Dendritic cell treated with granulocyte-macrophage colony-stimulating factor and Interleukin-4, amounts not matched to agents 40 ng/mL and 50 ng/mL, for 4 days (primary cell): ENCODE results near the gene SLC13A2.
"Not testable (repeated sequence)": the region's sequence is repeated elsewhere in the genome, so short reads cannot be mapped to it uniquely, and the experiment has no call there.

ENCODE experiments used
- H3K27ac Mint-ChIP-seq: one replicate; pipeline ENCODE4 v1.8.0; 2022; ENCODE audit warnings: mild to moderate bottlenecking, mixed read lengths
- H3K27me3 Mint-ChIP-seq: one replicate; pipeline ENCODE4 v1.8.0; 2022; ENCODE audit warnings: mild to moderate bottlenecking, mixed read lengths
- H3K36me3 Mint-ChIP-seq: one replicate; pipeline ENCODE4 v1.8.0; 2022; ENCODE audit warnings: low read depth, mixed read lengths
- H3K4me1 Mint-ChIP-seq: one replicate; pipeline ENCODE4 v1.8.0; 2022; ENCODE audit warnings: low read depth, mixed read lengths
- H3K4me3 Mint-ChIP-seq: one replicate; pipeline ENCODE4 v1.8.0; 2022; ENCODE audit warnings: mild to moderate bottlenecking, moderate library complexity, mixed read lengths
- H3K9me3 Mint-ChIP-seq: one replicate; pipeline ENCODE4 v1.8.0; 2022; ENCODE audit warnings: mixed read lengths
- intact Hi-C: fragments of 100-400 bp; cut with micrococcal nuclease; formaldehyde crosslinking; loops from one replicate; pipeline ENCODE4 v1.15.0; 2022

SLC13A2 gene

DNA sequence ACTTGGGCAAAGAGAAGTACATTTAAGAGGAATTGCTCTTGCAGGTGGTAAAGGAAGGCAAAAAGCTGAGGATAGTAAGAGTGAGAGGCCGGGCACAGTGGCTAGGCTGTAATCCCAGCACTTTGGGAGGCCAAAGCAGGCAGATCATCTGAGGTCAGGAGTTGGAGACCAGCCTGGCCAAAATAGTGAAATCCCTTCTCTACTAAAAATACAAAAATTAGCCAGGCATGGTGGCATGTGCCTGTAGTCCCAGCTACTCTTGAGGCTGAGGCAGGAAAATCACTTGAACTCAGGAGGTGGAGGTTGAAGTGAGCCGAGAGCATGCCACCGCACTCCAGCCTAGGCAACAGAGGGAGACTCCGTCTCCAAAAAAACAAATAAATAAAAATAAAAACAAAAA is 48.8 kb downstream of the SLC13A2 start:
- H3K4me1 Mint-ChIP-seq, result peaks cover 27% of the 10 kb centered on the region
- H3K9me3 Mint-ChIP-seq, H3K36me3 Mint-ChIP-seq, intact Hi-C loops, H3K4me3 Mint-ChIP-seq, H3K27ac Mint-ChIP-seq: not testable (repeated sequence)
- H3K27me3 Mint-ChIP-seq, result peaks cover 14% of the 10 kb centered on the region

DNA sequence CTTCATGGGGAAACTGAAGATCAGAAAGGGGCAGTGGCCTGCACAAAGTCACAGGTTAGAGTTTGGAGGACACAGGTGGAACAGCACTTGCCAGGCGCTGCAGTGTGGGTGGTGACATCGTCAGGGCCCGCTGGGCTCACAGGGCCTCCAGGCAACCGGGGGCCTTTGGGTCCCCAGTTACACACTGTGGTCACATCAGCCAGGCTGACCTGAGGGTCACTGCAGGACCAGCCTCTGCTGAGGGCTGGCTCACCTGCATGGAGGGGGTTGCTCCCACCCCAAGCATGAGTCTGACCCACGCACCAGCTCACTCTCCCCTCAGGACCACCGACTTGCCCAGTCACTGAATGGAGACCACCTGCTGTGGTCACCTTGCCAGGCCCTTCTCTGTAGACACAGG is 49.7 kb downstream of the SLC13A2 start:
- Mint-ChIP-seq H3K27ac (no peak overlapping the region), H3K4me3 (no peak overlapping the region), H3K4me1 (peaks cover 28% of the 10 kb centered on the region), H3K27me3 (peaks cover 13% of the 10 kb centered on the region), H3K9me3 (no peaks in the 10 kb centered on the region), H3K36me3 (no peaks in the 10 kb centered on the region)
- intact Hi-C loops, result no loop called here

DNA sequence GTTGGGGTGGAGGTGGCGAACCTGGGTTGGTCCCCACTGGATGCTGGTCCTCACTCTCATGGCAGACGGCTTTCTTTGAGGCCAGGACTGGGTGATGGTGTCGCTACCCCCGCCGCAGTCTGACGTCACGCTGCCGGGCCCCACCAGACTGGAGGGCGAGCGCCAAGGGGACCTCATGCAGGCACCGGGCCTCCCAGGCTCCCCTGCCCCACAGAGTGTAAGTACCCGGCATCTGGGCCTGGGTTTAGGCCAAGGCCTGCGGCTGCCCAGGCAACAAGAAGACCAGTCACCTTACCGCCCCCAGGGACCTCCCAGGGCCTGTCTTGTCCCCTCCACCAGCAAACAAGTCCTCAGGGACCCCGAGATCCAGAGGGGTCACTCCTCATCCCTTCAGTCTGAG is 50.4 kb downstream of the SLC13A2 start:
- Mint-ChIP-seq H3K36me3 (no peaks in the 10 kb centered on the region), H3K27me3 (peaks cover 9% of the 10 kb centered on the region), H3K4me3 (no peak overlapping the region), H3K9me3 (no peaks in the 10 kb centered on the region), H3K27ac (no peak overlapping the region), H3K4me1 (peaks cover 21% of the 10 kb centered on the region)
- intact Hi-C loops, result no loop called here

DNA sequence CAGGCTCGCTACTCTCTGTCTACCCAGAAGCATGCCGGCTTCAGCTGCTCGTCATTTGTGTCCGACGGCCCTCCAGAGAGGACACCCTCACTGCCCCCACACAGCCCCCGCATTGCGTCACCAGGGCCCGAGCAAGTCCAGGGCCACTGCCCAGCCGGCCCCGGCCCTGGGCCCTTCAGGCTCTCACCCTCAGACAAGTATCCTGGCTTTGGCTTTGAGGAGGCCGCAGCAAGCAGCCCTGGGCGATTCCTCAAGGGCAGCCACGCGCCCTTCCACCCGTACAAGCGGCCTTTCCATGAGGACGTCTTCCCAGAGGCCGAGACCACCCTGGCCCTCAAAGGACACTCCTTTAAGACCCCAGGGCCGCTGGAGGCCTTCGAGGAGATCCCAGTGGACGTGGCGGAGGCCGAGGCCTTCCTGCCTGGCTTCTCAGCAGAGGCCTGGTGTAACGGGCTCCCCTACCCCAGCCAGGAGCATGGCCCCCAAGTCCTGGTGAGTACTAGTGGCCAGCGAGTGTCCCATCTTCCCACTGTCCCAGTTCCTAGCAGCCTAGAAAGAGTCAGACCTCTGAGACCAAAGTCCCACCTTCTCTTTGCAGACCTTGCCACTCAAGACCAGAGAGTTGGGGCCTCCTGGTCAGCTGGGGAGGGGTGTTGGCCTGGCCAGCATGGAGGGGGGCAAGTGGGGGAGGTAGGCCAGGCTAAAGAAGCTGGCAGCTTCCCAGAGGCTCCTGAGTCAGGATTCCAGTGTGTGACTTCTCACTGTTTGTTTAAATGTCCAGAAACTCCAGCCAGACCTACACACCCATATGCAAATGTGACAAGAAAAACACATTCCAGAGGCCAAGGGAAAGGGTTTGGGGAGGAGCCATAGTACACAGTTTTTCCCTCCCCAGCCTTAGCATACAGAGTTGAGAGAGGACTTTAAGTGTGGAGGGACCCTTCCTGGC is 51.3 kb downstream of the SLC13A2 start:
- Mint-ChIP-seq H3K9me3 (no peaks in the 10 kb centered on the region), H3K27me3 (peaks cover 3% of the 10 kb centered on the region), H3K4me1 (peaks cover 13% of the 10 kb centered on the region), H3K4me3 (no peak overlapping the region), H3K27ac (no peak overlapping the region), H3K36me3 (no peaks in the 10 kb centered on the region)
- intact Hi-C loops, result no loop called here

DNA sequence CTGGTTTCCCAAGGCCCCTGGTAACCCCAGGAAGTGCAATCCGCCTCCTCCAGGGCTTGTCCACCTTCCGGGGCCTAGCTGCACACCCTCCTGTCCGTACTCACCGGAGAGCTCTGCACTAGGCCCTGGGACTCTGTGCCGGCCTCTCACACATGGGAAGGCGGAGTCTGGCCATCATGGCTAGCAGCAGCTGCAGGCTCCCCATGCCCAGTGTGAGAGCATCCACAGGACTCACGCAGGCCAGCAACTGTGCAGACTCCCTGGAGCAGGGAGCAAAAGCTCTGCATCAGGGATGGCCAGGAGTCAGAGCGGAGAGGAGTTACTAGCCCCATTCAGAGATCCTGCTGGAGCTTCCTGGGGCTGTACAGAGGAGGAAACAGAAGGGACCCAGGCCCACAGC is 52.9 kb downstream of the SLC13A2 start:
- Mint-ChIP-seq H3K27me3 (peaks cover 8% of the 10 kb centered on the region), H3K4me3 (no peak overlapping the region), H3K36me3 (no peaks in the 10 kb centered on the region), H3K4me1 (peaks cover 13% of the 10 kb centered on the region), H3K27ac (no peak overlapping the region), H3K9me3 (no peaks in the 10 kb centered on the region)
- intact Hi-C loops, result no loop called here

DNA sequence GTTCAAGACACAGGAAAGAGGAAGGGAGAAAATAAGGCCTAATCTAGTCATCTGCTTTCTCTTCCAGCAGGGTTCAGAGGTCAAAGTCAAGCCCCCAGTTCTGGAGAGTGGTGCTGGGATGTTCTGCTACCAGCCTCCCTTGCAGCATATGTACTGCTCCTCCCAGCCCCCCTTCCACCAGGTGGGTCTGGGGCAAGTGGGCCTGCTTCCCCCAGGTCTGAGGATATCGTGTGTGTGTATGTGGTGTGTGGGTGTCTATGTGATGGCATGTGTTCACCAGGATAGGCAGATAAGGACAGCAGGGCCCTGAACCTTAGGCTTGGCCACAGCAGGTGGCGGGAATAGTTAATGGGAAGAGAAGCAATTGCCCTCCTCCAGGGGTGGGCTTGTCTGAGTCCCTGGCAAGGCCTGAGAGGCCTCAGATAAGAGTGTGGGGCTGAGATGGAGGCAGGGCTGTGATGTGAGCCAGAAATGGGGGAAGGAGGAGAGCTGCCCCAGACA is 53.8 kb downstream of the SLC13A2 start:
- intact Hi-C loops, result no loop called here
- no peaks in the 10 kb centered on the region for H3K36me3 Mint-ChIP-seq
- peak overlapping the region; percentile 26 for H3K27ac Mint-ChIP-seq
- H3K4me1 Mint-ChIP-seq, result peaks cover 13% of the 10 kb centered on the region
- H3K27me3 Mint-ChIP-seq, result peaks cover 12% of the 10 kb centered on the region
- H3K9me3 Mint-ChIP-seq, result no peaks in the 10 kb centered on the region
- no peak overlapping the region for H3K4me3 Mint-ChIP-seq

DNA sequence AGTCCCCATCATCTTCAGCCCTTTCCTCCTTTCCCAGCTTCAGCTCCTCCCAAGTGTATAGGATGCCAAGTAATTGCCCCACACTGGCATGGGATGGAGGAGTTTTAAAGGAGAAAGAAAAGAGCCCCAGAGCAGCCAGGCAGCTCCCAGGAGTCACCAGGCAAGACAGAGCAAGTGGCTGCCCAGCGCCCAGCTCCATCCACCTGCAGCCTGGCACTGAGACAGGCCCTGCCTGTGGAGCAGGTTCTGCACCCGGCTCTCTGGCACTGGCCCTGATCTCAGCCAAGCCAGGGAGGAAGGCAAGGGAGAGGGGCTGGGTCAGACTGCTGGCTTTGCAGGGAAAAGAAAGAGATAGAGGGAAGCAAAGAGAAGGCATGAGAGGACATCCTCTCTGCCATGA is 54.4 kb downstream of the SLC13A2 start:
- Mint-ChIP-seq H3K4me1 (peaks cover 18% of the 10 kb centered on the region), H3K4me3 (no peak overlapping the region), H3K9me3 (no peaks in the 10 kb centered on the region), H3K27me3 (peaks cover 12% of the 10 kb centered on the region), H3K27ac (no peak overlapping the region), H3K36me3 (no peaks in the 10 kb centered on the region)
- intact Hi-C loops, result no loop called here

DNA sequence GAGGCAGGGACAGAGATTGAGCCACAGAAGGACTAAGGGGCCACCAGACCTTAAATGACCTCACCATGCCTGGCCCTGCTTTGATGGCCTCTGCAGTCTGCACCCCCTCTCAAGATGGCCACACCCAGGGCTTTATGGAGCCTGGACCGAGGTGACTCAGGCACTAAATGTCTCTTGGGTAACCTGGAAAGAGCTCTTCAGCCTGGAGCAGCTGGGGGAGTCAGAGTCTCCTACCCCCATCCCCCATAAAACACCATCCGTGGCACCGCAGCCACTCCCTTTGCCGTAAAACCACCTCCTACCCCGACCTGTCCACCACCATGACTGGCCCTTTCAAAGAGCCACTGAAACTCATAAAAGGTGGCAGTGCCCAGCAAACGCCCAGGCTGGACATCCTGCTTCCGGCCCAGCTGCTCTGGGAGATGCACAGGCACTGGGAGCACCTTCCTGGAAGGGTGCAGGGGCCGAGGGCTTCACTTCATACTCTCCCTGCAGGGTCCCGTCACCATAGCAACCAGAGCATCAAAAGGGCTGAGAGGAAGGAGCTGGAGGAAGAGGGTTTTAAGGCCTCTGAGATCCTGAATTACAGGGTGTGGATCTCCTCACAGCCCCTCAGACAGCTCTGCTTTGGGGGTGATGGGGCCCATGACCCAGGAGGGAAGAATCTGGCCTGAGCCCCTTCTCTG is 55.0 kb downstream of the SLC13A2 start:
- peaks cover 18% of the 10 kb centered on the region for H3K4me1 Mint-ChIP-seq
- no peak overlapping the region for H3K27ac Mint-ChIP-seq
- H3K4me3 Mint-ChIP-seq, result no peak overlapping the region
- no peaks in the 10 kb centered on the region for H3K9me3 Mint-ChIP-seq
- peaks cover 12% of the 10 kb centered on the region for H3K27me3 Mint-ChIP-seq
- intact Hi-C loops, result no loop called here
- H3K36me3 Mint-ChIP-seq, result no peaks in the 10 kb centered on the region

DNA sequence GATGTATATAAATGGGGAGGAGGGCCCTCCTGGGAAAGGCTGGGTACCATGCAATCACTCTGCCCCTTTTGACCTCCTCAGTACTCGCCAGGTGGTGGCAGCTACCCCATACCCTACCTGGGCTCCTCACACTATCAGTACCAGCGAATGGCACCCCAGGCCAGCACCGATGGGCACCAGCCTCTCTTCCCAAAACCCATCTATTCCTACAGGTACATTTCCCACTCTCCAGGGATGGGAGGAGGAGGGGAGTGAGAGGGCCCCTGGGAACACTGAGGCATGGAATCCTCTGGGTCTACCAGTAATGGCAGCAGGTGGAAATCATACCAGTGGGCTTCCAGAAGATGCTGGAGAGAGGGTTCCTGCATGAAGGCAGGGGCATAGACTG is 55.6 kb downstream of the SLC13A2 start:
- intact Hi-C loops, result no loop called here
- no peak overlapping the region for H3K4me3 Mint-ChIP-seq
- no peak overlapping the region for H3K27ac Mint-ChIP-seq

DNA sequence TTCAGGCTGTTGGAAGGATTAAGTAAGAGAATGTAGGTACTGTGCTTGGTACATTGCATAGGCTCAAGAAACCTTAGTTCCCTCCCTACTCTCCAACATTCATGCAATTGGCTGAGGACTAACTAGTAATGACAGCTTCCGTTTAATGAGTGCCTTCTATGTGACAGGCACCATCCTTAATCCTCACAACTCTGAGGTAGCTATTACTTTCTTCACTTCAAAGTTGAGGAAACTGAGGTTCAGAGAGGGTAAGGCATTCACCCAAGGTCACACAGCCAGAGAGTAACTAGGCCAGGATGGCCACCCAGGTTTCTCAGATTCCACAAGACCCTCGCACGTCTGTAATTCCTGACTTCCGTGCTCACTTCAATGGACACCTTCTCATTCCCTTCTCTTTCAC is 56.8 kb downstream of the SLC13A2 start:
- Mint-ChIP-seq H3K36me3 (no peaks in the 10 kb centered on the region), H3K4me1 (peaks cover 18% of the 10 kb centered on the region), H3K27me3 (peaks cover 15% of the 10 kb centered on the region), H3K27ac (no peak overlapping the region), H3K4me3 (no peak overlapping the region), H3K9me3 (no peaks in the 10 kb centered on the region)
- intact Hi-C loops, result no loop called here

More for the DNA sequence above, 55.6 kb downstream of the SLC13A2 start:
- H3K36me3 Mint-ChIP-seq, result no peaks in the 10 kb centered on the region
- peaks cover 12% of the 10 kb centered on the region for H3K27me3 Mint-ChIP-seq
- no peaks in the 10 kb centered on the region for H3K9me3 Mint-ChIP-seq
- peaks cover 18% of the 10 kb centered on the region for H3K4me1 Mint-ChIP-seq

DNA sequence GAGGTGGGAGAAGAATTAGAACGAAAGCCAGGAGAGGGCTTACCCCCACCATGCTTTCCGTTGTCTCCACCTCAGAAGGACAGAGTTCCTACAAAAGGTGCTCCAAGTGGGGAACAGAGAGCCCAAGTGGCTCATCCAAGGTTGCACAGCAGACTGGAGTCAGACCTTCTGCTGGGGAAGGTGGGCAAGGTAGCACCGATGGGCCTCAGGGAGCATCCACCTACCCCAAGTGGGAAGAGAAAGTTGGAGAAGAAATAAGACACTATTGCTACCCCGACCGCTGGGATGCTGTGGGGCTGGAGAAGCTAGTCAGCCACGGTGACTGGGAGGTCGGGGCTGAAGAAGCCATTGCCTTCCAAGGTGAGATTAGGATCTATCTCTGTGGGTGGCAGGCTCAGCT is 57.5 kb downstream of the SLC13A2 start:
- Mint-ChIP-seq H3K4me1 (peaks cover 18% of the 10 kb centered on the region), H3K27ac (no peak overlapping the region), H3K4me3 (no peak overlapping the region), H3K9me3 (no peaks in the 10 kb centered on the region), H3K36me3 (no peaks in the 10 kb centered on the region), H3K27me3 (peaks cover 15% of the 10 kb centered on the region)
- intact Hi-C loops, result no loop called here

DNA sequence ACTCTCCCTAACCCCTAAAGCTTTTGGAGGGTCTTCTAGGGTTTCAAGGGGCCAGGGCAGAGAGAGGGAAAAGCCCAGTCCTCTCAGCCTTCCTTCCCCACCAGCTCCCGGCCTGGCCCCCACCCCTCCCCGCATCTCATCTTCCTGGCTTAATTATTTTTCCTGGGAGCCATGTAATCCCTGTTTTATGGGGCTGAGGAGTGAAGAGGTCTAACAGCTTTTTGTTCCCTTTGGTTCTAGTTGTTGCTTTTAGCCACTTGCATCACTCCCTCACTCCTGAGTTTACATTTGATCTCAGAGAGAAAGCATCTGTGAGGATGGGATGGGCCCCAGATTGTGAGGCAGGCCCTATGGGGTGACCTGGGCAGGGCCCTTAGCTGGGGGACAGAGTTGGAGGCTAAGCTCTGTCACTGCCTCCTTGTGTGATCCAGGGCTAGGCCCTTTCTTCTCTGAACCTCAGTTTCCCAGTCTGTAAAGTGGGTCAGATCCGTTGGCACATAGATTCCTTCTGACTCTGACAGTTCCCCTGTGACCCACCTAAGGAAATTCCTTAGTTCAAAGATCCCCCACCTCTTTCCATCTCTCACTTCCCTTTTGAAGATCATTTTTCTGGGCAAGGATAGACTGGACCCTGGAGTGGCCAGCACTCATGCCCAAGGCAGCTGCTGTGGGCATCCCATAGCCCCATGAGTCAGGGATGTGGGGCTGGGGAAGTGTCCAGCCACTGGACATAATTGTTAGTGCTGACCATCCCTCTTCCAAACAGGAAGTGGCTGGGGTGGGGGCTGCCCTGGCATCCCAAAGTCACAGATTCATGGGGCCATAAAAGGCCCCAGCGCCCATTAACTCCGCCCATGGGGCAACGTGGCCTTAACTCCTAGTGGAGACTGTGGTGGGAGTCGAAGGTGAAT is 58.9 kb downstream of the SLC13A2 start:
- H3K4me1 Mint-ChIP-seq, result peaks cover 9% of the 10 kb centered on the region
- no peaks in the 10 kb centered on the region for H3K36me3 Mint-ChIP-seq
- H3K27ac Mint-ChIP-seq, result no peak overlapping the region
- H3K4me3 Mint-ChIP-seq, result no peak overlapping the region
- intact Hi-C loops, result no loop called here
- H3K9me3 Mint-ChIP-seq, result no peaks in the 10 kb centered on the region
- peaks cover 18% of the 10 kb centered on the region for H3K27me3 Mint-ChIP-seq

DNA sequence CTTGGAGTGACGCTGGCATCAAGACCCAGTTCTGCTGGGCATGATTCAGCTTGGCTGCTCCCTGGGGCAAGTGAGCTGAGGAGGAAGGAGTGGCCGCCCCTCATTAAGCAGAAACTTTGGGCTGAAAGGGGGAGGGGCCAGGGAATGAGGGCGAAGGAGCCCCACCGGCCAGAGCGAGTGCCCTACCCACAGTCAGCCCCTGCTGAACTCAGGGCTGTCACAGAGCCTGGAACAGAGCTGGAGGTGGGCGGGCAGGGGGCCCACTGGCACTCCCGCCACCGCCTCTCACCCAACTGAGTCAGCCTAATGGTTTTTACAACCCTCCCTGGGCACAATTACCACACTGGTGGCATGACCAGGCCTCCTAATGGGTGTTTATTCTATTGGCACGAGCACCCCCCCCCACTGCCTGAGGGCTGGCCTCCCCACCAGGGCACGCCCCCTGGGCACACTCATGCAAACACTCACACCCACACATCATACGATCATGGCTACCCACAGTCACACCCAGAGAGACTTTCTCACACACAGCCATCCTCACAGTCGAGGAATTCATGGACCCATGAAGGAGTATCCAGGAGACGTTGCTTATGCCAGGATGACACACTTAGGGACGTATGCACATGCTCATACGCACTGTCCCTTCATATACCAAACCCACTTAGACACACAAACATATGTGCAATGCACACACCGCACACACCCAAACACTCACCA is 59.8 kb downstream of the SLC13A2 start:
- H3K27ac Mint-ChIP-seq, result no peak overlapping the region
- H3K27me3 Mint-ChIP-seq, result peaks cover 22% of the 10 kb centered on the region
- intact Hi-C loops, result no loop called here
- no peaks in the 10 kb centered on the region for H3K9me3 Mint-ChIP-seq
- peaks cover 5% of the 10 kb centered on the region for H3K4me1 Mint-ChIP-seq
- H3K36me3 Mint-ChIP-seq, result no peaks in the 10 kb centered on the region
- no peak overlapping the region for H3K4me3 Mint-ChIP-seq
